H1 (cell line): ENCODE measurements around the gene AGBL1. TPM values are rescaled to one million over a fixed set of nuclear protein-coding genes. Genes with fewer than 3 reads are reported as not detected.

ENCODE experiments used
- CEBPB ChIP-seq: IDR thresholded peaks from 2 replicates; pipeline ENCODE4 v1.6.1; 2012; ENCODE audit warnings: low read depth, low read length
- CHD1 ChIP-seq: IDR thresholded peaks from 2 replicates; pipeline ENCODE4 v1.6.1; 2012; ENCODE audit warnings: low read depth, low read length, improper control_type of control experiment
- CTCF ChIP-seq, 3 experiments: IDR thresholded peaks; 1 replicate in 2 of 3; 2 replicates in 1 of 3; pipeline versions ENCODE4 v1.5.1 to v1.6.1; 2011; ENCODE audit warnings: low read length in 3 of 3, mild to moderate bottlenecking in 3 of 3, inconsistent platforms in 2 of 3, low read depth in 1 of 3, moderate library complexity in 1 of 3; ENCODE audit not compliant: insufficient read depth in 1 of 3; ENCODE audit errors: control extremely low read depth in 1 of 3
- PHF8 ChIP-seq: fragments of 200-600 bp; sonication (generic); conservative IDR thresholded peaks from 2 replicates; pipeline ENCODE4 v1.7.1; 2012; ENCODE audit warnings: low read depth, mild to moderate bottlenecking, inconsistent platforms, low read length, moderate library complexity
- SIN3A ChIP-seq, 2 experiments: IDR thresholded peaks in 1 of 2; conservative IDR thresholded peaks in 1 of 2; 2 replicates each; pipeline ENCODE4 v1.6.1; 2011 to 2012; ENCODE audit warnings: low read length in 2 of 2, improper control_type of control experiment in 1 of 2, low read depth in 1 of 2, mild to moderate bottlenecking in 1 of 2
- SRF ChIP-seq: IDR thresholded peaks from 2 replicates; pipeline ENCODE4 v1.6.1; 2011; ENCODE audit warnings: mild to moderate bottlenecking, low read depth, low read length, moderate library complexity
- TAF7 ChIP-seq: optimal IDR thresholded peaks from 2 replicates; pipeline ENCODE3; 2011; ENCODE audit warnings: low read depth, mild to moderate bottlenecking, inconsistent platforms, low read length, moderate library complexity, borderline replicate concordance
- polyA plus RNA-seq, 7 experiments: library from polyadenylated mRNA; depleted of rRNA in 3 of 7; stranded (reverse) in 5 of 7; unstranded in 2 of 7; fragments of >200 nt in 5 of 7; fragments of 200-250 nt in 2 of 7; gene quantifications; 1 replicate in 5 of 7; 2 replicates in 1 of 7; 4 replicates in 1 of 7; pipeline versions ENCODE4 v1.2.1 to v1.2.3, GENCODE V29; 2011 to 2013; ENCODE audit warnings: missing spikeins in 2 of 7, mixed read lengths in 2 of 7
- total RNA-seq: library from RNA; stranded (reverse); fragmentation: NEBNext Ultra II Directional; extraction: Animal tissue kit (Norgen Biotek cat#: 25700); gene quantifications from 2 replicates; pipeline ENCODE4 v1.2.1, GENCODE V29; 2021

The AGBL1 gene
- total and polyA plus RNA-seq, 2 of the 8 experiments (the other 6 are each of a cell fraction or from before 2014, with no cell fraction given) = not detected

GRCh38 chr15:86205096-86205495 is 125.4 kb downstream of the AGBL1 start (continued):
- no peak for TF ChIP-seq CTCF (IDR thresholded peaks at IDR 0.05; ENCODE audit: control extremely low read depth in 1 of 3, insufficient read depth in 1 of 3, low read depth in 1 of 3, low read length in 3 of 3)
- no peak for TF ChIP-seq TAF7
- no peak for TF ChIP-seq PHF8
- no peak for TF ChIP-seq SIN3A (conservative IDR thresholded peaks at IDR 0.05 in 1 of 2, IDR thresholded peaks at IDR 0.05 in 1 of 2; ENCODE audit: low read depth in 1 of 2, low read length in 2 of 2)
- TF ChIP-seq CHD1 = no peak
- no peak for TF ChIP-seq CEBPB
- TF ChIP-seq SRF = no peak
